GM18502 (cell line): ENCODE measurements around the gene CFDP1.

Source experiments
- ATAC-seq: cut with Tn5 transposase; IDR thresholded peaks from one replicate; pipeline ENCODE4 v1.9.1; 2021; ENCODE audit warnings: mild to moderate bottlenecking; ENCODE audit not compliant: unreplicated experiment, poor library complexity

The CFDP1 gene

DNA sequence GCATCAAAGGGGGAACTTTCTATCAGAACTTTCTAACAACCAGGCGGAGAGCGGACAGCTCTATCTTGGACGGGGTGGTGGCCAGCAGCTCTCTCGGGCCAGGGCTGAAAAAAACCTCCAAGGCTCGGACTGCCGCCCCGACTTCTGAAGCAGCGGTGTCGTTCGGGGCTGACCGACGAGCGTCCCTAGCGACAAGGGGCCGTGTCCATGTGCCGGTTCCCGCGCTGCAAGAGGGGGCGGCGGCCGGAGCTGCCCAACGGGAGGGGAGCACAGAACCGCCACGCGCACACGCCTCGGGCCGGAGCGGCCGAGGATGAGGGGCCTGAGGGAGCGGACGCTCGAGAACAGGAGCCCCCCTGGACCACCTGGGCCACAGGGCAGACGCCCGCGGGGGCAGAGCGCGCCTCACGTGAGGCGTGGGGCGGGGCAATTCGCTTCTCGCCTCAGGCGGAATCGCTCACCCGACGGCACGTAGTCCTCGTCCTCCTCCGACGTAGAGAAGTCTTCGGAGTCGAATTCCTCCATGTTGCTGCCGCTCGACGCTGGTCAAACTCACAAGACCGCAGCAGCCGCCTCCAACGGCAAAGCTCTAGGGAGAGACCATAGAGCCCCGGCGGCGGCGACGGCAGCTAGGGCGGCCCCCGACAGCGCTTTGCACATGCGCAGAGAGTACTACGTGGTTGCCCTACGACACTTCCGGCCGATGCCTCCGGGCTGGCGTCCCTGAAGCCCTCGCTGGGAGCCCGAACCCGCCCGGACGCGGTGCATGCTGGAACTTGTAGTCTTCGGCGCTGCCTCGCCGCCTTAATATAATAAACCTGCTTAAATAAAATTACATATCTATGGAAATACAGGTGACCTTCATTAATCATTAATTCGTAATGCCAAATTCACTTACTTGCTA, at the start of gene CFDP1:
Gene CFDP1 (minus strand): TSS at position 676 of the 904 bp plus-strand sequence. CDS start 151 bp downstream, at position 525.
- ATAC-seq, result peak; percentile 92

DNA sequence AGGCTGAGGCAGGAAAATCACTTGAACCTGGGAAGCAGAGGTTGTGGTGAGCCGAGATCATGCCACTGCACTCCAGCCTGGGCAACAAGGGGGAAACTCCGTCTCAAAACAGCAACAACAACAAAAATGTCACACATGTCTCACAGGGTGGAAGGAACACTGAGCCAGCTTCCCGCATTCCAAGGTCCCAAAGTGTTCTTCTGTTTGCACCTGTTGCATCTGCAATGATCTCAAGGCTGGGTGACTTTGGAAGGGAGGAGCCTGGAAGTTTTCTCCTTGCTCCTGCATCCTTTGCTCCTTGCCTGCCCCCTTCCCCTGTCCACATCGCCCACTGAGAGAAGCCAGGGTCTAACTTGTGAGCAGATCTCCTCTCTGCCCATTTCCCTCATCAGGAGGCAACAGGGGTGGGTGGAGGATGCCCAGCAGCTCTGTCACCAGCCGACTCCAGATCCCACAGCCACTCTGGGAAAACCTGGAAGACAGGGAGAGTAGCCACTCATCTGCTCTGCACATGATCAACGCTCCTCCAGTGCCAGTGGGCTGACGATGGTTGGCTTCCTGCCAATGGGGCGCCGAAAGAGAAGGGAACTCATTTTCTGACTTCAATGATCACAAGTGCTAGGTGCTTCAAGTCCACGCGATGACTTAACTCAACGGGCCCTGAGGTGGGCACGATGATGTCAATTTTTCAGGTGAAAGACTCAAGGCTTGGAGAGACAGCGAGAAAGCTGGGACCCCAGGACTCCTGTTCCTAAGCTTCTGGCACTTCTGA, 49.3 kb upstream of the CFDP1 start:
- no peak for ATAC-seq

GRCh38 chr16:75481475-75481874, 48.2 kb upstream of the CFDP1 start:
- no peak for ATAC-seq

- no peak for ATAC-seq
These were observed 46.2 kb upstream of the CFDP1 start for GRCh38 chr16:75479421-75479990.

DNA sequence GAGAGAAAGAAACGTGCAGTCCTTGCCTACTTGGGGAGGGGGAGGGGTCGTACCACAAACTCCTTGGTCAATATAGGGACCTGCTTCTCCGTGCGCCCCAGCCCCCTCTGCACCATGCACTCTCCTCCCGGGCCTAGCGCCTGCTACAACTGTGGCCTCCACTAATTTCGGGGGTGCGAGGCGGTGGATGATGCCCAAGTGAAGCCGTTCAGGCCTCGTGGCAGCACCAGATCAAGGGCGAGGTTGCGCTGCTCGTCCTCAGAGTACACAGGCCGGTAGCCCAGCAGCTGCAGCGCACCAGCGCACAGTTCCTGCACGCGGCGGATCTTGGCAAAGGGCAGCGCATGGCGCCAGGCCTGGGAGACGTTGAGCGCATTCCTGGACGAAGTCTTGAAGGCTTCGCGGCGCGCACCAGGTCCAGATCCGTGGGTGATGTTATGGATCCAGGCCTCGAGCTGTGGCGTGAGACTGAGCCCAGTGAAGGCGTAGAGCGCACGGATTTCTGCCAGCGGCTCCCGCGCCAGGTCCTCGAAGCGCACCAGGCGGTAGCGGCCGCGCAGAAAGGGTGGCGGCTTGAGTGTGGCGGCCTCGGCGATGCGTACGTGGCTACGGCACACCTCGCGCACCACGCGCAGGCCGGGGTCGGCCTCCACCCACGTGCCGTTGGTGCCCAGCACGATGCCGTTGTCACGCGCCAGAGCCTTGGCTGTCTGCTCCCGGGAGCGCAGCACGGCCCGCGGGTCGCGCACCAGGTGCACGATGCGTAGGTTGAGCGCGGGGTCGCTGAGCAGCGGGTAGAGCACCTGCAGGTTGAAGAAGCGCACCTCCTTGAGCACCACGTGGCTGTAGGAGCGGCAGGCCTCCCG, 45.4 kb upstream of the CFDP1 start:
- no peak for ATAC-seq

DNA sequence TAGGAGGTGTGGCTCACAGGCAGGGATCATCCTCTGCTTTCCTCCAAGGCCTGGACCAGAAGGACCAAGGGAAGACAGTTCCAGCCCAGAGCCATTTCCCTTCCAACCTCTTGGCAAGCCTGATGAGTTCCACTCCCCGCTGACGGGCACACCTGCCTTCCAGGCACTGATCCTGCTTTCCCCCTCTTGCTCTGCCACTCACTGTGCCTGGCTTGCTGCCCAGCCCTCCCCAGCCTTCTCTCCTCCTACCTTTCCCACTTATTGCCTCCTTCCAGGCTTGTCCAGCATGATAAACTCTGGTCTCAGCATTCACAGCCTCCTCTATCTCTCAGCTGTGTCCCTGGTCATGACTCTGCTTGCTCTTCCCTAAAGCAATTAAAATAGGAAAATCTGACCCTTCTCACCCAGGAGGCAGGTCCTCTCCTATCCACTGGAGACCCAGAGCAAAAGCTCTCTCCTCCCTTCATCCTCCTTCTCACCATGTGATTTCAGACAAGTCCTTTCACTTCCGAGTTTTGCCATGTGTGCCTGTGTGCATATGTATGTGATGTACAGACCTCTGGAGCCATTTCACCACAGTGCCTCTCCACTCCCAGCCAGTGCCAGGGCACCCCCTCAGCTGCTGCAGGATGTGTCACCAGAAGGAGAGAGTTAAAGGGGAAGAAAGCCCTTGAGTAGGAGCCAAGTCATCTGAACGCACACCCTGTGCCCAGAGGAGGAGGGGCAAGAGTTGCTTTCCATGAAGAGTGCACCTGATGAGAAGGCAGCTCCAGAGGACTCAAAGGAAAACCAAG, 44.6 kb upstream of the CFDP1 start:
- no peak for ATAC-seq

DNA sequence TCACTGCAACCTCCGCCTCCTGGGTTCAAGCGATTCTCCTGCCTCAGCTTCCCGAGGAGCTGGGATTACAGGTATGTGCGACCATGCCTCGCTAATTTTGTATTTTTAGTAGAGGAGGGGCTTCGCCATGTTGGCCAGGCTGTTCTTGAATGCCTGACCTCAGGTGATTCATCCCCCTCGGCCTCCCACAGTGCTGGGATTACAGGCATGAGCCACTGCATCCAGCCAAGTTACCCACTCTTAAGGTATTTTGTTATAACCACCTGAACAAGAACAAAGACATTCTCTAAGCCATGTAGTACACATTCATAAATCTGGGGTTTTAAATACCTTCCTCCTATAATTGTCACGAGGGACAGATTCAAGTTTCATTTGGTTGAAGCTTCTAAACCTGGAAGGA, 43.5 kb upstream of the CFDP1 start:
- no peak for ATAC-seq

DNA sequence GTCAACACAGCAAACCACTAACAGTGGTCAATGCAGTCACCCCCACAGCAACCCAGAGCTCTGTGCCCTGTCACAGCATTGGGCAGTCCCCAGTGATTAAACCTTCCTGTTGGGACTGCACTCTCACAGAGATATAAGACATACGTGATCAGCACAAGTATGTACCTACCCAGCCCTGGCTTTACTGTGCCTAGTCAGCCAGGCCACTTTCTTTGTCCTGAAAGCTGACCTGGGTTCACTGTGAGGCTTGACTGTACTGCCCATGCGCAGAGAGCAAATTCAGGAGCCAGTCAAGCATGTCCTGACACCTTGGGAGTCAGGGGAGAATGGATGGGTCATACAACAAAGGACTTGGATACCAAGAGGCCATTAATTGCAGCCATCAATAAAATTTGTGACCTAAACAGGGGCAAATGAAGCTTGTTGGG, 42.1 kb upstream of the CFDP1 start:
- no peak for ATAC-seq

DNA sequence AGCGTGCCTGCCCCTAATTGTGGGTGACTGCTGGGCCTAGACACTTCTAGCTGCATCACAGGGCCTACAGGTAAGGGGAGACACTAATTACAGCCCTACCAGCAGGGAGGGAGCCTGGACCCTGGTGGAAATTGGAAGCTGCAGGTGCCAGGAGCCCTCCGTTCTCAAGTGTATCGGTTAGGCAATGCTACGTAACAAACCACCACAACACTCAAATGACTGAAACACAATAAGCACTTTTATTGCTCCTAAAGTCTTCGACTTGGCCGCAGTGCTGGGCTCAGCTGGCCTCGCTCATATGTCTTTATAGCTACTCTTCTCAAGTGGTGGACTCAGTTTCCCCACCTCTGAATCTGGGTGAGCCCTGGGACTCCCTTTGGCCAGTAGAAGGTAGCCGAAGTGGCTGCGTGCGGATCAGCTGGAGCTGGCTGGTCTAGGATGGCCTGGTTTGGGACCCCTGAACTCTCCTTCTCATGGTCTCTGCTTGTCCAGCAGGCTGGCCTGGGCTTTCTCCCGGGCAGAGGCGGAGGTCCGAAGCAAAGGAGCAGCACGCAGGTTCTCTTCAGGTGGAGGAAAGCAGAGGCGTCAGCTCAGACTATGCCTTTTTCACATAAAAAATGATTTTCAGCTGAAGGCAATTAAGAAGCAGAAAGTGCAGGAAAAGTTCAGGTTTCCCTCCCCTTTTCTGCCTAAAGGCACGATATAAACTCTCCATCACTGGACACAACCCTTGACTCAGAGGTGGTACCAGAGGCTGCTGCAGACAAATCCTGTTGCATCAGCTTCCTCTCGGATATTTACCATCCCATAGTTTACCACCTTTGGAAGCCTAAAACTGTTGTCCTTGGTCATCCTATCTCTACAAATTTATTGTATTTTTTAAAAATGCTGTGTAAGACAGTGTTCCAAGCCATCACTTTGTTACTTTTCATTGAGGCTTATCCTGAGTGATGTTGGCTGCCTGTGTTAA, 39.9 kb upstream of the CFDP1 start:
- ATAC-seq, result no peak

DNA sequence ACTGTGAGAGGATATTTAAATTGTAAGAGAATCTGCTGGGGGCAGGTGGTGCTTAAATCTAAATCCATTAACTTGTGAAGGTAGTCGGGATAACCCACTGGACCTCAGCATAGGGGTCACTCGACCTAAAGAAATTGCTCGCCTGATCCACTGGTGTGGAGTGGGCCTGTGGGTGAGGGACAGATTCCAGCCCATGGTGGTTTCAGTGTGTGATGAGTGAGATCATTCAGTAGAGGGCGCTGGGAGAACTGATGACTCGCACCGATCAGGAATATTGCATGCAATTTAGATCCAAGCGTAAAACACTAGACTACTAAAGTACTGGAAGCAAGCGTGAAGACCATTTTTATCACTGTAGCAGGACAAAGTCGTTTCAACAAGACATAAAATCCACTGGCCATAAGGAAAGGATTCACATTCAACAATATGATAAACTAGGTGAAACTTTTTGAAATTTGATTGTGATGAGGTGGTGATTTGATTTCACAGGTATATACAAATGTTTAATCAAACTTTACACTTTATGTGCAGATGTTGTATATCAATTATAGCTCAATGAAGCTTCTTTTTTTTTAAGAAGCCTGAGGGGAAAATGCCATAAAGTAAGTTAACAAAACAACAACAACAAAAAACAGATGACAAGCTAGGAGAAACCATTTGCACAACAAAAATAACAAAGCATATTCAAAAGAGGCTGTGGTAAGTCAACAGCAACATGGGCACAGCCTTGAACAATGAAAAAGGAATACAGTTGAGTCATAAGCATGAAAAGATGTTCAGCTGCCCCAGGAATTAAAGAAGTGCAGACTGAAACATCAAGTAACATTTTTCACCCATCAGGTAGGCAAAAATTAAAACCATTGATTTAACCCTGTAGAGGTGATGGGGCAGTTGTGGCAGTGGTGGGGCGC, 38.7 kb upstream of the CFDP1 start:
- peak; percentile 85 for ATAC-seq

DNA sequence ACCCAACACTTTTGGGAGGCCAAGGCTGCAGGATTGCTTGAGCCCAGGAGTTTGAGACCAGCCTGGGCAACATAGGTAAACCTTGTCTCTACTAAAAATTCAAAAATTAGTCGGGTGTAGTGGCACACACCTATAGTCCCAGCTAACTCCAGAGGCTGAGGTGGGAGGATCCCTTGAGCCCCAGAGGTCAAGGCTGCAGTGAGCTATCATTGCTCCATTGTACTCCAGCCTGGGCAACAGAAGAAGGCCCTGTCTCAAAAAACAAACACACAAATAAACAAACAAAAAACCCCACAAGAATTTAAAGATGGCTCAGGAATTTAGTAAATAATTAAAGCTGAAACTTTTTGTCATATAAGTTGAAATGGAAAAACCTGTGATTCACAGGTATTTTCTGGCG, 33.5 kb upstream of the CFDP1 start:
- no peak for ATAC-seq

GRCh38 chr16:75464122-75464918, 31.0 kb upstream of the CFDP1 start, which contains the start of gene TMEM170A:
TMEM170A (minus strand) TSS chr16:75464689; CDS start chr16:75464600, 89 bp downstream.
- peak; percentile 92 for ATAC-seq

DNA sequence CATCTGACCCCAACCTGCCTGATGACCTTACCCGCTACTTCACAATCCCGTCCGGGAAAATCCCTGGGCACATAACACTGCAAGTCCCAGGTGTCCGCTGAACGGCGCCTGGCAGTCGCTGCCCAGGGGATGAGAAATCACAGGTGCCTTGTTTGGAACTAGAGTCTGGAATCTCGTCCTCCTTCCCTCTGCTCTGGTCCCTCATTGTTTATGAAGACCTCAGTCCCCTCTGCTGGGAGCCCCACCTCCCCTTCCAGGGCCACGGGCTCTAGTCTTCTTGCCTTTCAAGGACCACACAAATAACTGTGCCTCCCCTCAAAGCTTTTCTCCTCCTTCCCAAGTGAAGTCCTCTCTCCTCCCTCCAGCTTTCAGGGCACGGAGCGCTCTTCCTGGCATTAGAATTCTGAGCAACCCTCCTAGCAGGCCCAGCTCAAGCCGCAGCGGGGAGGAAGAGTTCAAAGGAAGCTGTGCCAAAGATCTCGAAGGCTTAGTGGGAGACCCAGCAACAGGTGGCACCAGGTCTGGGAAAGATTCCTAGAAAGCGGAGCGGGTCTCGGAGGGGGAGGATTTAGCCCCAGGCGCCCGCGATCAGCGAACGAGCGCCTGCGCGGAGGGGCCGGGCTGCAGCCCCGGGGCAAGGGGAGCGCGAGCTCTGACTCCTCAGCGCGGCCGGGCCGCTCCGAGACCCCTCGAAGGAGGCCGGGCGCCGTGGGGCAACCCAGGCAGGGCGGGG, 30.3 kb upstream of the CFDP1 start:
- ATAC-seq, result peak; percentile 11

DNA sequence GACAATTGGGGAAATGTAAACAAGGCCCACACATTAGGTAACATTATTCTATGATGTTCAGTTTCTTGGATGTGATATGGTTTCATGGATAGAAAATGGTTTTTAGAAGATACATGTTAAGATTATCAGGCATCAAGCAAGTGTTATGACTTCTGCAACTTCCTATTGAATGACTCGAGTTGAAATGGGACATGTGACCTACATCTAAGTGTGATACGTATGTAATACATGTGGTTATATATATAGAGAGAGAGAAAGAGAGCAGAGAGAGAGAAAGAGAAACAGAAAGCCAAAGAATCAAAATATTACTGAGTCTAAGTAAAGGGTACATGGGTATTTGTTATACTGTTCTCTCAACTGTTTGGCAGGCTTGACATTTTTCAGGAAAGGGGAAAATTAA, 29.5 kb upstream of the CFDP1 start:
- ATAC-seq, result peak; percentile 26

GRCh38 chr16:75461575-75461974, 28.3 kb upstream of the CFDP1 start:
- no peak for ATAC-seq

DNA sequence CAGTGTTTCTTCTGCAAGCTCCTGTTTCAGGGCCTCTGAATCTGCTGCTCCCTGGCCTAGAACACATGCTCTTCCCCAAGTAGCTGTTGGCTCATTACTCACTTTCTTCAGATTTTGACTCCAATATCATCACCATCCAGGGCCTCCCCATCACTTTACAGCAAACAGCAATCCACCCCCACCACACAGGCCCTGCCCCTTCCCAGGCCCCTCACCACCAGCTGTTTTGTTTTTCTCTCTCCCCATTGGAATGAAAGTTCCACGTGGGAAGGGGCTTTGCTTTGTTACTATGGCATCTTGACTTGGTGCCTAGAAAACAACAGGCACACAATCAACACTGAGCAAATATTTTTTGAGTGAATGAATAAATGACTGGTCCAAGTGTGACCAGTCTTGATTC, 27.1 kb upstream of the CFDP1 start:
- no peak for ATAC-seq
